COR-L47 (cell line): ENCODE results near the gene KDM6A.
"Not testable (repeated sequence)": the region's sequence is repeated elsewhere in the genome, so short reads cannot be mapped to it uniquely, and the experiment has no call there.

Experiments
- DNase-seq: peaks from one replicate; lab custom pipeline; 2025; lab: John Stamatoyannopoulos, UW

KDM6A gene

GRCh38 chrX:44967221-44967620, 94.2 kb downstream of the KDM6A start:
- no peak for DNase-seq

- DNase-seq, result no peak
Measured at GRCh38 chrX:44970709-44971108, 97.7 kb downstream of the KDM6A start.

GRCh38 chrX:44971674-44972073, 98.7 kb downstream of the KDM6A start:
- DNase-seq, result no peak

GRCh38 chrX:44972132-44972531, 99.1 kb downstream of the KDM6A start:
- no peak for DNase-seq

- DNase-seq, result no peak
Measured at GRCh38 chrX:44973420-44973932, 100.5 kb downstream of the KDM6A start.

- DNase-seq, result no peak
Measured at GRCh38 chrX:44974451-44974850, 101.5 kb downstream of the KDM6A start.

GRCh38 chrX:44975666-44976263, 102.8 kb downstream of the KDM6A start:
- DNase-seq, result no peak

- DNase-seq, result no peak
Measured at GRCh38 chrX:44978976-44979375, 106.0 kb downstream of the KDM6A start.

- no peak for DNase-seq
Measured at GRCh38 chrX:44980403-44980802, 107.4 kb downstream of the KDM6A start.

- DNase-seq, result no peak
Measured at GRCh38 chrX:44980883-44981282, 107.9 kb downstream of the KDM6A start.

GRCh38 chrX:44989995-44990770, 117.2 kb downstream of the KDM6A start:
- no peak for DNase-seq

- DNase-seq, result no peak
Measured at GRCh38 chrX:44992775-44993174, 119.8 kb downstream of the KDM6A start.

GRCh38 chrX:44996277-44996676, 123.3 kb downstream of the KDM6A start:
- DNase-seq, result no peak

- no peak for DNase-seq
Measured at GRCh38 chrX:44997282-44997812, 124.4 kb downstream of the KDM6A start.

- no peak for DNase-seq
Measured at GRCh38 chrX:44997888-44998287, 124.9 kb downstream of the KDM6A start.

GRCh38 chrX:44999237-44999636, 126.2 kb downstream of the KDM6A start:
- not testable (repeated sequence) for DNase-seq

GRCh38 chrX:44999872-45000271, 126.9 kb downstream of the KDM6A start:
- DNase-seq, result not testable (repeated sequence)

- no peak for DNase-seq
Measured at GRCh38 chrX:45001048-45001447, 128.1 kb downstream of the KDM6A start.

- no peak for DNase-seq
Measured at GRCh38 chrX:45003085-45003484, 130.1 kb downstream of the KDM6A start.

- DNase-seq, result no peak
Measured at GRCh38 chrX:45006002-45006800, 133.2 kb downstream of the KDM6A start.

- DNase-seq, result no peak
Measured at GRCh38 chrX:45007598-45007997, 134.6 kb downstream of the KDM6A start.

GRCh38 chrX:45009371-45010000, 136.5 kb downstream of the KDM6A start:
- DNase-seq, result no peak
